Mesothelial cell of epicardium (in vitro differentiated cells): ENCODE data around the gene NR3C1. TPM values are rescaled to one million over a fixed set of nuclear protein-coding genes. Genes with fewer than 3 reads are reported as not detected.

Experiments used
- DNase-seq, 2 experiments: peaks; one replicate each; pipeline ENCODE4 v3.0.0; 2021; ENCODE audit warnings: low spot score in 2 of 2; ENCODE audit not compliant: unreplicated experiment in 2 of 2
- H3K27ac Mint-ChIP-seq: 2 replicates; pipeline ENCODE4 v1.8.0; 2021; ENCODE audit warnings: mixed read lengths
- H3K27me3 Mint-ChIP-seq: 2 replicates; pipeline ENCODE4 v1.8.0; 2021; ENCODE audit warnings: low read depth, mixed read lengths
- H3K36me3 Mint-ChIP-seq: 2 replicates; pipeline ENCODE4 v1.8.0; 2021; ENCODE audit warnings: mixed read lengths
- H3K4me1 Mint-ChIP-seq: 2 replicates; pipeline ENCODE4 v1.8.0; 2021; ENCODE audit warnings: mixed read lengths
- H3K4me3 Mint-ChIP-seq: 2 replicates; pipeline ENCODE4 v1.8.0; 2021; ENCODE audit warnings: mild to moderate bottlenecking, moderate library complexity, mixed read lengths
- H3K9me3 Mint-ChIP-seq: 2 replicates; pipeline ENCODE4 v1.8.0; 2021; ENCODE audit warnings: mixed read lengths
- total RNA-seq: library from RNA; stranded (reverse); gene quantifications from 3 replicates; pipeline ENCODE4 v1.2.1, GENCODE V29; 2021
- TF ChIP-seq, protein P1 (sequence below): fragments of 200-600 bp; sonication (generic); IDR thresholded peaks from one replicate; pipeline ENCODE4 v1.5.0; 2021; ENCODE audit warnings: antibody characterized with exemption; ENCODE audit not compliant: unreplicated experiment

NR3C1 gene
- total RNA-seq, 1 donor from 2014 or later, result 29.2 TPM

DNA sequence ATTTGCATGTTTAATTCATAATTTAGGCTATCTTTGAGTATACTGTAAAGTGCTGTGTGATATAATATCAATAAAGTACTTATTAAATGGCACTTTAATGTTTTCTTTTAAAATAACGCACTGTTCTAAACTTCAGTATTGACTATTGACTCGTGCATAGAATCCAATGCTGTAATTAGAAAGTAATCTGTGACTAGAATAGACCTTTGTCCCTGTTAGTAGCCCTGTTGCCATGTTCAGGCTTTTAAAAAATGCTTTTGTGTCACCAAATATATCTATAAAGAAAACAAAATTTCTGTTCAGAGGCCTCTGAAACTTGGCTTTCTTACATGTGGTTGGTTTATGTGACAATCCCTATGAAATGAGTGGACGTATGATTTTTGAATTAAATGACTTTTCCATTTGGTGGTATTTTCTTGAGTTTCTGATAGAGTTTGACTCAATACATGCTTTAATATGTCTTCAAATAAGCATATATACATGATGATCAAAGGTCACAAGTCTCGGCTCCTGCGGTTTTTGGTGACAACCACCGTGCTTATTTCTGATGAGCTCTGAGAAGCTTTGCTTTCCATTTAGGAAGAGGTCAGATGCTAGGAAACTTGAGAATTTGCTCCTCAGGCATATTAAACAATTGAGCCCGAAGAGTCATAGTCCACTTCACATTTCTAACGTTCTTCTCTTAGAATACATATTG is 174.7 kb downstream of the NR3C1 start:
- Mint-ChIP-seq H3K9me3 (no peaks in the 10 kb centered on the region), H3K4me1 (peaks cover 14% of the 10 kb centered on the region), H3K36me3 (no peaks in the 10 kb centered on the region), H3K4me3 (no peak overlapping the region), H3K27me3 (no peaks in the 10 kb centered on the region), H3K27ac (no peak overlapping the region)
- no peak for DNase-seq
- TF ChIP-seq, protein P1, sequence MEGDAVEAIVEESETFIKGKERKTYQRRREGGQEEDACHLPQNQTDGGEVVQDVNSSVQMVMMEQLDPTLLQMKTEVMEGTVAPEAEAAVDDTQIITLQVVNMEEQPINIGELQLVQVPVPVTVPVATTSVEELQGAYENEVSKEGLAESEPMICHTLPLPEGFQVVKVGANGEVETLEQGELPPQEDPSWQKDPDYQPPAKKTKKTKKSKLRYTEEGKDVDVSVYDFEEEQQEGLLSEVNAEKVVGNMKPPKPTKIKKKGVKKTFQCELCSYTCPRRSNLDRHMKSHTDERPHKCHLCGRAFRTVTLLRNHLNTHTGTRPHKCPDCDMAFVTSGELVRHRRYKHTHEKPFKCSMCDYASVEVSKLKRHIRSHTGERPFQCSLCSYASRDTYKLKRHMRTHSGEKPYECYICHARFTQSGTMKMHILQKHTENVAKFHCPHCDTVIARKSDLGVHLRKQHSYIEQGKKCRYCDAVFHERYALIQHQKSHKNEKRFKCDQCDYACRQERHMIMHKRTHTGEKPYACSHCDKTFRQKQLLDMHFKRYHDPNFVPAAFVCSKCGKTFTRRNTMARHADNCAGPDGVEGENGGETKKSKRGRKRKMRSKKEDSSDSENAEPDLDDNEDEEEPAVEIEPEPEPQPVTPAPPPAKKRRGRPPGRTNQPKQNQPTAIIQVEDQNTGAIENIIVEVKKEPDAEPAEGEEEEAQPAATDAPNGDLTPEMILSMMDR, result no peak
